Effector CD4-positive, alpha-beta T cell (primary cell): ENCODE results near the gene FGF4.

Experiments
- DNase-seq: peaks from one replicate; pipeline ENCODE4 v3.0.0-alpha.2; 2020

FGF4 gene

GRCh38 chr11:69721106-69721505, 54.0 kb downstream of the FGF4 start:
- DNase-seq, result no peak
